Left ventricle myocardium inferior (tissue), 1 donor: ENCODE results near the gene CXCL10. TPM values are rescaled to one million over a fixed set of nuclear protein-coding genes. Genes with fewer than 3 reads are reported as not detected.

Source experiments
- DNase-seq: peaks from one replicate; pipeline ENCODE4 v3.0.0-alpha.2; 2020
- H3K27ac ChIP-seq: fragments of 200-600 bp; replicated peaks from 2 replicates; pipeline ENCODE4 v1.8.0; 2021
- H3K27me3 ChIP-seq: fragments of 200-600 bp; 2 replicates; pipeline ENCODE4 v1.8.0; 2021; ENCODE audit warnings: low read depth
- H3K36me3 ChIP-seq: fragments of 200-600 bp; 2 replicates; pipeline ENCODE4 v1.8.0; 2021
- H3K4me1 ChIP-seq: fragments of 200-600 bp; 2 replicates; pipeline ENCODE4 v1.8.0; 2021
- H3K4me3 ChIP-seq: fragments of 200-600 bp; 2 replicates; pipeline ENCODE4 v1.8.0; 2021; ENCODE audit warnings: mild to moderate bottlenecking, moderate library complexity
- H3K9me3 ChIP-seq: fragments of 200-600 bp; replicated peaks from 2 replicates; pipeline ENCODE4 v1.8.0; 2021
- intact Hi-C: fragments of 100-400 bp; cut with micrococcal nuclease; formaldehyde crosslinking; loops from one replicate; pipeline ENCODE4 v1.11.0; 2022
- total RNA-seq: library from RNA; stranded (reverse); fragmentation: NEBNext Ultra II Directional; extraction: Animal tissue kit (Norgen Biotek cat#: 25700); gene quantifications from one replicate; pipeline ENCODE4 v1.2.1, GENCODE V29; 2021
- TF ChIP-seq, protein P1 (sequence below): fragments of 200-600 bp; IDR thresholded peaks from 2 replicates; pipeline ENCODE4 v1.8.0; 2021; ENCODE audit warnings: antibody characterized with exemption, mild to moderate bottlenecking, borderline replicate concordance
- donor health status: DM: no; HTN: yes; CAD: no; lungs with severe emphysema.

The CXCL10 gene
- total RNA-seq, 1 donor from 2014 or later, result not detected

GRCh38 chr4:75989846-75990528 lies 33.3 kb downstream of the CXCL10 start:
- TF ChIP-seq, protein P1, sequence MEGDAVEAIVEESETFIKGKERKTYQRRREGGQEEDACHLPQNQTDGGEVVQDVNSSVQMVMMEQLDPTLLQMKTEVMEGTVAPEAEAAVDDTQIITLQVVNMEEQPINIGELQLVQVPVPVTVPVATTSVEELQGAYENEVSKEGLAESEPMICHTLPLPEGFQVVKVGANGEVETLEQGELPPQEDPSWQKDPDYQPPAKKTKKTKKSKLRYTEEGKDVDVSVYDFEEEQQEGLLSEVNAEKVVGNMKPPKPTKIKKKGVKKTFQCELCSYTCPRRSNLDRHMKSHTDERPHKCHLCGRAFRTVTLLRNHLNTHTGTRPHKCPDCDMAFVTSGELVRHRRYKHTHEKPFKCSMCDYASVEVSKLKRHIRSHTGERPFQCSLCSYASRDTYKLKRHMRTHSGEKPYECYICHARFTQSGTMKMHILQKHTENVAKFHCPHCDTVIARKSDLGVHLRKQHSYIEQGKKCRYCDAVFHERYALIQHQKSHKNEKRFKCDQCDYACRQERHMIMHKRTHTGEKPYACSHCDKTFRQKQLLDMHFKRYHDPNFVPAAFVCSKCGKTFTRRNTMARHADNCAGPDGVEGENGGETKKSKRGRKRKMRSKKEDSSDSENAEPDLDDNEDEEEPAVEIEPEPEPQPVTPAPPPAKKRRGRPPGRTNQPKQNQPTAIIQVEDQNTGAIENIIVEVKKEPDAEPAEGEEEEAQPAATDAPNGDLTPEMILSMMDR, result no peak
- Histone ChIP-seq H3K36me3 (no peaks in the 10 kb centered on the region), H3K4me1 (peaks cover 37% of the 10 kb centered on the region), H3K27ac (peak overlapping the region; percentile 81), H3K27me3 (no peaks in the 10 kb centered on the region), H3K4me3 (peak overlapping the region; percentile 82), H3K9me3 (no peaks in the 10 kb centered on the region)
- DNase-seq, result no peak
- intact Hi-C loops, result no loop called here

- Histone ChIP-seq H3K4me3 (no peak overlapping the region), H3K27me3 (no peaks in the 10 kb centered on the region), H3K4me1 (peaks cover 26% of the 10 kb centered on the region), H3K27ac (no peak overlapping the region), H3K36me3 (peaks cover 24% of the 10 kb centered on the region), H3K9me3 (peaks cover 6% of the 10 kb centered on the region)
- TF ChIP-seq, protein P1, result no peak
- intact Hi-C loops, result no loop called here
- DNase-seq, result no peak
Observed at GRCh38 chr4:75985116-75985515, 38.2 kb downstream of the CXCL10 start.

DNA sequence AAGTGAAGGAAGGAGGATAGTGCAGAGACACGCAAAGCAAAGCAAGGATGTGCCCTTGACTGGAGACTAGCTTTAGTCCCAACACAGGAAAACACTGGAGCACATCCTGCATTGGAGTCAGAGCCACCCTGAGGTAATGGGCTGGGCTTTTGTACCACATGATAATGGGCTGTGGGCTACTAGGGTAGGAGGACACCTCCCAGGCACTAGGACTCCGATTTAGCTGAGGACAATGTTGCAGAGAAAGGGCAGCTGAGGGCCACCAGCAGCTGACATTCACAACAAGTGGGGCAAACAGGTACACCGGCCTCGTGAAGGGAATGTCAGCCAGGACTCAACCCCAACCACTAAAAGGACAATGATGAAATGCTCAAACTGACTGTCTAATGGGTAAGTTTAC lies 42.7 kb downstream of the CXCL10 start:
- Histone ChIP-seq H3K36me3 (peaks cover 69% of the 10 kb centered on the region), H3K27ac (no peak overlapping the region), H3K27me3 (no peaks in the 10 kb centered on the region), H3K4me3 (no peak overlapping the region), H3K9me3 (peaks cover 15% of the 10 kb centered on the region), H3K4me1 (peaks cover 4% of the 10 kb centered on the region)
- no peak for DNase-seq
- intact Hi-C loops, result no loop called here
- TF ChIP-seq, protein P1, result no peak

- TF ChIP-seq, protein P1, result no peak
- Histone ChIP-seq H3K4me3 (no peak overlapping the region), H3K9me3 (peaks cover 9% of the 10 kb centered on the region), H3K27ac (no peak overlapping the region), H3K4me1 (no peaks in the 10 kb centered on the region), H3K27me3 (no peaks in the 10 kb centered on the region), H3K36me3 (peaks cover 99% of the 10 kb centered on the region)
- intact Hi-C loops, result loop anchor here (10.0 kb wide), 1 partner anchor 321 kb away; no protein-coding TSS in a partner anchor
- no peak for DNase-seq
Observed at GRCh38 chr4:75976177-75976576, 47.1 kb downstream of the CXCL10 start.

DNA sequence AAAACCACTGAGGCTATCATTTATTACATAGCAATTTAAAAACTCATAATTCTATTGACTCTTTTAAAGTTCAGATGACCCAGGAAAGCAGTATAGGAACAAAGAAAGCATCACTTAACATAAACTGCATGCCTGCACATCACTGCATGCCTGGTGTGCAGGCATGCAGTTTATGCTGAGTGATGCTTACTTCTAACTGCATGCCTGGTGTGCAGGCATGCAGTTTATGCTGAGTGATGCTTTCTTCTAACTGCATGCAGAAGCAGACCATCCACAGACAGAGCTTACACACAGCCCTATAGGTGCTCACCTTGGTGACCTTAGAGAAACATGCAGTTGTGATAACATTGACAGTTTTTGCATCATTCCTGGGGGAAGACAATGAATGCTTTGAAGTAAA lies 49.5 kb downstream of the CXCL10 start:
- intact Hi-C loops, result loop anchor here (10.0 kb wide), 1 partner anchor 319 kb away; no protein-coding TSS in a partner anchor
- Histone ChIP-seq H3K4me3 (no peak overlapping the region), H3K27ac (no peak overlapping the region), H3K9me3 (peaks cover 9% of the 10 kb centered on the region), H3K4me1 (no peaks in the 10 kb centered on the region), H3K27me3 (no peaks in the 10 kb centered on the region), H3K36me3 (peaks cover 100% of the 10 kb centered on the region)
- DNase-seq, result no peak
- TF ChIP-seq, protein P1, result no peak

Other genes with a start within 250 kb of the CXCL10 start
- not detected for gene PPEF2, start 121.0 kb downstream of the CXCL10 start, total RNA-seq
- gene NAAA, start 82.5 kb downstream of the CXCL10 start, total RNA-seq, result 12.9 TPM
- gene SDAD1, start 32.6 kb downstream of the CXCL10 start, total RNA-seq, result 18.0 TPM
- 0.22 TPM for gene CXCL9, start 16.0 kb downstream of the CXCL10 start, total RNA-seq
- not detected for gene CXCL11, start 12.6 kb upstream of the CXCL10 start, total RNA-seq
- 105 TPM for gene ART3, start 51.2 kb upstream of the CXCL10 start, total RNA-seq
- gene NUP54, start 124.9 kb upstream of the CXCL10 start, total RNA-seq, result 18.0 TPM
- gene SCARB2, start 190.3 kb upstream of the CXCL10 start, total RNA-seq, result 87.4 TPM
- gene FAM47E, start 228.2 kb upstream of the CXCL10 start, total RNA-seq, result 3.0 TPM